ENCODE data around the gene PTPRN2.

DNA sequence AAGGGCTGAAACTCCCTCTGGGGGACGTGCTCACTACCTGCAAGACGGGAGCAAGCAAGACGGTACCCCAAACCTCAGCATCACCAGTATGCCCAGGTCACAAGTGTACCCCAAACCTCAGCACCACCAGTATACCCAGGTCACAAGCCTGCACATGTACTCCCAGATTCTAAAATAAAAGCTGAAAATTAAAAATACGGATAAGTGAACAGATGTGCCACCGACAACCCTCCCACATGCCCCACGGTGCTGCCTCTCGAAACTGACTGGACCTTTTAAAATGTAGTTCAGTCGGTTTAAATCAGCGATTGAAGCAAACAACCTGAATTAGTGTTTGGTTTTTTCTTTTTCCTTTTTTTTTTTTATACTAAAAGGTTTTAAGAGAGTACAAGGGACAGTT is 684.3 kb downstream of the PTPRN2 start:
- TF ChIP-seq, protein P1, sequence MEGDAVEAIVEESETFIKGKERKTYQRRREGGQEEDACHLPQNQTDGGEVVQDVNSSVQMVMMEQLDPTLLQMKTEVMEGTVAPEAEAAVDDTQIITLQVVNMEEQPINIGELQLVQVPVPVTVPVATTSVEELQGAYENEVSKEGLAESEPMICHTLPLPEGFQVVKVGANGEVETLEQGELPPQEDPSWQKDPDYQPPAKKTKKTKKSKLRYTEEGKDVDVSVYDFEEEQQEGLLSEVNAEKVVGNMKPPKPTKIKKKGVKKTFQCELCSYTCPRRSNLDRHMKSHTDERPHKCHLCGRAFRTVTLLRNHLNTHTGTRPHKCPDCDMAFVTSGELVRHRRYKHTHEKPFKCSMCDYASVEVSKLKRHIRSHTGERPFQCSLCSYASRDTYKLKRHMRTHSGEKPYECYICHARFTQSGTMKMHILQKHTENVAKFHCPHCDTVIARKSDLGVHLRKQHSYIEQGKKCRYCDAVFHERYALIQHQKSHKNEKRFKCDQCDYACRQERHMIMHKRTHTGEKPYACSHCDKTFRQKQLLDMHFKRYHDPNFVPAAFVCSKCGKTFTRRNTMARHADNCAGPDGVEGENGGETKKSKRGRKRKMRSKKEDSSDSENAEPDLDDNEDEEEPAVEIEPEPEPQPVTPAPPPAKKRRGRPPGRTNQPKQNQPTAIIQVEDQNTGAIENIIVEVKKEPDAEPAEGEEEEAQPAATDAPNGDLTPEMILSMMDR (IDR thresholded peaks at IDR 0.05), result no peak
- no peak for TF ChIP-seq POLR2A (IDR thresholded peaks at IDR 0.05)
- TF ChIP-seq EP300 (IDR thresholded peaks at IDR 0.05), result no peak
